ENCODE data around the gene MED14.

The MED14 gene

DNA sequence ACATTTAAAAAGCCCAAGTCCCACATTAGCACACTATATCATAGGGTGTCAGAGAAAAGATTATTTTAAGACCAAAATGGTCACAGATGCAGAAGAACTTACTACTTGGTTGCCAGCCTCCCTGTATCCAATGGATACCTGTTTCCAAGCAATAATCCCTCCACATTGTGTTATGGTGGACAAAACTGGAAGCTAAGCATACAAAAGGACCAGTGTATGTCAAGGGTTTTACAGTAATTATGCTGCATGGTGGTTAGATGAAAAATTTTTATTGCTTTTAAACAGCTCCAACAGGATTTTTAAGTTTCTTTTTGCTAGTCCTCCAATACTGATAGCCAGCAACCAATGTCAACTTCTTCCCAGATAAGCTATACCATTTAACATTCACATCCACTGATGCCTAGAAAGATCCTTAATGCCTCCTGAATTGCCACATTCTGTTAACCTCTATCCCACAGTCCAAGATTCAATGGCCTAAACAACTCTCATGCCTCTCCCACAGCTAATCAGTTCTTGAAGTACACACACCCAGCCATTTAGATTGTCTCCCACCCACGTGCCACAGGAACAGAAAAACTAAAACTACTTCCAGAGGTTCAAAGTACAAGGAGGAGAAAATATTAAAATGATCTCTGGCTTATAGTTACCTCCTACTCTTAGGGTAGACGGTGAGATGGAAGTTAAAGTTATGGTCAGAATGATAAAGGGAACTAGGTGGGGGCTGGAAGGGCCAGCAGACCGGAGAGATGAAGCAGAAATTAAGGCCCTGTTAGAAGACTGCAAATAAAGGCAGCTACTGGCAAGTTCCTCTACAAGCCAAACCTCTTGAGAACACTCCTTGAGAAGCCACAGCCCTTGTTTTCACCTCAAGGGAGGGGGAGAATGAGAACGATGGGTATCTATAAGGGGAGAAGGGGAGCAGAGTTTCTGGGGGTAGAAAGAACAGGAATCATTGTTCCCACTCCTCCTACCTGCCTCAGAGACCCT, 5.5 kb downstream of the MED14 start:
- DNase-seq, result no peak

DNA sequence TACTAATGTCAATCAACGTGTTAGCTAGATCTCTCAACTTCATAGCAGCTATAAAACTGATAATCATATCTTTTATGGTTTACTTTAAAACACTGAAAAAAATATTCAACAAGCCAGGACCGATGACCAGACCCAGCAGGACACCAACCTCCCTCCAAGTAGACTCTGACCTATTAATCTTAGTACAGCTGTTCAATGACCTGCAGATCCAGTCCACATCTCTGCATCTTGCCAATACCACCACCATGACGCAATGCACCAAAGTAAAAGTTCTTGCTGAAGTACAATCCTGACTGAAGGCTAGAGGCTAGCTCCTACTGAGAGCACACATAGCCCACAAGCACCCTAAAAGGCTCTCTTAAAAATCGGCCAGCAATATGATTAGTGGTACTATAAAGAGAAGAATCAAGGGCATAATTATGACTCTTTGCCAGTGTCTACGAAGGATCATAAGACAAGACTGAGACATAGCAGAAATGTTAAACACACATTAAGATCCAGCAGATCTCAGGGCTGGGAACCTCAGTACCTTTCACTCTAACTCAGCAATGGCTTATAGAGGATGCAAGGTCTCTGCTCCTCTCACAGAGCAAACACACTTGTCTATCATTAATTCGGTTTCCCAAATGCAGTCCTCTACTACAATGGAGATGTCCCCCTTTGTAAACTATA, 7.6 kb downstream of the MED14 start:
- no peak for DNase-seq

DNA sequence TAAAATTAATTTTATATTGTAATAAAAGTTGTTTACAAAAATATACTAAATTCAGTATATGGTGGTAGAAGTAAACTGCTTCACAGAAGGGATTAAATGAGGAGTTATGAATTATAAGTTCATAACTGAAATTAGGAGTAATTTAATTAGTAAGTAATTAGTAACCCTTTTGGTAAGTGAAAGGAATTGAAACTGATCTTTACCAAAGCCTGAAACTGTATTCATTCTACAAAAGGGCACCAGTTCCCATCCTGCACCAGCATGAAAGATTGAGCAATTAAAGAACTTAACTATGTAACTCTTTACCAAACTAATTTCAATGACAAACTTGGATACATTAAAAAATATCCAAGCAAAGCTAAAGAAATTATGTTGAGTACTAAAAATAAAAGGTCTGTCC, 8.2 kb downstream of the MED14 start:
- no peak for DNase-seq

DNA sequence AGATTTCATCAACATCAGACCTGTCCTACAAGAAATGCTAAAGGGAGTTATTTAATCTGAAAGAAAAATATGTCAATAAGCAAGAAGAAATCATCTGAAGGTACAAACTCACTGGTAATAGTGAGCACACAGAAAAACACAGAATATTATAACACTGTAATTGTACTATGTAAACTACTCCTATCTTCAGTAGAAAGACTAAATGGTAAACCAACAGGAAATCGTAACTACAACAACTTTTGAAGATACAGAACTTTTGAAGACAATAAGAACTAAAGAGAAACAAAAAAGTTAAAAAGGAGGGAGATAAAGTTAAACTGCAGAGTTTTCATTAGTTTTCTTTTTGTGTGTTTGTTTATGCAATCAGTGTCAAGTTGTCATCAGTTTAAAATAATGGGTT, 12.4 kb downstream of the MED14 start:
- DNase-seq, result no peak

DNA sequence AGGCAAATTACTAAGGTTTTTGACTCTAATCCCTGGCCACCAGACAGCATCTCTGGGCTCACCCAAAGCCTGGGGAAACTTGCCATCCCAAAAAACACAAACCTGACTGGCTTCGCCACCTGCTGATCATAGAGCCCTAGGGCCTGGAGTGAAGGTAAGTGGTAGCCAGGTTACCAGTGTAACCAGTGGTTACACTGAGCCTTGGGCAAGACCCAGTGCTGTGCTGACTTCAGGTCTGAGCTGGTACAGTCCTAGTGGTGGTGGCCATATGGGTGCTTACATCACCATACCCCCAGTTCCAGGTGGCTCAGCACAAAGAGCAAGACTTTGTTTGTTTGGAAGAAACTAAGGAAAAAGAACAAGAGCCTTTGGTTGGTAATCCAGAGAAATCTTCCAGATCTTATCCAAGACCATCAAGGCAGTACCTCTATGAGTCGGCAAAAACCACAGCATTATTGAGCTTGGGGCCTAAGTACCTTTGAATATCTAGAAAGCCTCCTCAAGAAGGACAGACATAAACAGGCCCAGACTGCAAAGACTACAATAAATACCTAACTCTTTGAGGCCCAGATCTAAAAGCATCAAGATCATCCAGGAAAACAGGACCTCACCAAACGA, 13.7 kb downstream of the MED14 start:
- no peak for DNase-seq

DNA sequence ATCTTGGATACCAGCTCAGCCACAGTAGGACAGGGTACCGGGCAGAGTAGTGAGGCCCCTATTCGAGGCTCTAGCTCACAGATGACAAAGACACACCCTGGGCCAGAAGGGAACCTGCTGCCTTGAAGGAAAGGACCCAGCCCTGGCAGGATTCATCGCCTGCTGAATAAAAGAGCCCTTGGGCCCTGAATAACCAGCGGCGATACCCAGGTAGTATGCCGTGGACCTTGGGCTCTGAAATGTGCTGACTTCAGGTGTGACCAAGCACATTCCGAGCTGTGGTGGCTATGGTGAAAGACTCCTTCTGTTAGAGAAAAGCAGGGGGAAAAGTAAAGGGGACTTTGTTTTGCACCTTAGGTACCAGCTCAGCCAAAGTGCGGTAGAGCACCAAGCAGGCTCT, 14.6 kb downstream of the MED14 start:
- no peak for DNase-seq

DNA sequence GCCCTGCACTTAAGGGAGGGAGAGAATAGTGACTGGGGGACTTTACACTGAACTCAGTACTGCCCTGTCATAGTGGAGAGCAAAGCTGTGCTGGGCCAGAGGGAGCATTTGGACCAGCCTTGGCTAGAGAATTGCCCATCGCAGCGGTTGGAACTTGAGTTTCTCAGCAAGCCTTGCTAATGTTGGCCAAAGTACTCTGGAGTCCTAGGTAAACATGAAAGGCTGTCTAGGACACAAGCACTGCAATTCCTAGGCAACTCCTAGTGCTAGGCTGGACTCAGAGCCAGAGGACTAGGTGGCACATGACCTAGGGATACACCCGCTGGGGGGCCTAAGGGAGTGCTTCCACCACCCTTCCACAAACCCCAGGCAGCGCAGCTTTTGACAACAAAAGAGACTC, 15.0 kb downstream of the MED14 start:
- no peak for DNase-seq

DNA sequence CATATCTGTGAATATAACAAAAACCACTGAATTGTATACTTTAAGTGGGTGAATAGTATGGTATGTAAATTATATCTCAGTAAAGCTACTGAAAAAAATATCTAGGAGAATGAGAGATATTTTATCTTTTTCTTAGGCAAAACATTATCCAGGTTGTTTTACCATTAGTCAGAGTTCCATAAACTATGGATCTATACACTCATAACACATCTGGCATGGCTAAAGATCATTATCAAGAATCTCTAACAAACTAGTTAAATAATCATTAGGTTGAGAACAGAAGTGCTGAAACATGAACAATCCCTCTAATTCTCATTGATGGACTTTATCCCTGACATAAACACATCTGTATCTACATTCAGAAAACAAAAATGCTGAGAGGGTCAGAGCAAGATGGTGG, 15.6 kb downstream of the MED14 start:
- DNase-seq, result no peak

DNA sequence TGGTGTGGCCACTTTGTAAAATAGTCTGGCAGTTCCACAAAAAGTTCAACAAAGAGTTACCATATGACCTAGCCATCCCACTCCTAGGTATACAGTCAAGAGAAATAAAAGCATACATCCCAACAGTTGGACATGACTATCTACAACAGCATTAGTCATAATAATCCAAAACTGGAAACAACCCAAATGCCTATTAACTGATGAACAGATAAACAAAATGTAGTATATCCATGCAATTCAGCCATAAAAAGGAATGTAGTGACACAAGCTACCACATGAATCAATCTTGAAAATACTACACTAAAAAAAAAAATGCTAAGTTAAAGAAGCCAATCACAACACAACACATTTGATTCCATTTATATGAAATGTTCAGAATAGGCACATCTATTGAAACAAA, 16.1 kb downstream of the MED14 start:
- no peak for DNase-seq

DNA sequence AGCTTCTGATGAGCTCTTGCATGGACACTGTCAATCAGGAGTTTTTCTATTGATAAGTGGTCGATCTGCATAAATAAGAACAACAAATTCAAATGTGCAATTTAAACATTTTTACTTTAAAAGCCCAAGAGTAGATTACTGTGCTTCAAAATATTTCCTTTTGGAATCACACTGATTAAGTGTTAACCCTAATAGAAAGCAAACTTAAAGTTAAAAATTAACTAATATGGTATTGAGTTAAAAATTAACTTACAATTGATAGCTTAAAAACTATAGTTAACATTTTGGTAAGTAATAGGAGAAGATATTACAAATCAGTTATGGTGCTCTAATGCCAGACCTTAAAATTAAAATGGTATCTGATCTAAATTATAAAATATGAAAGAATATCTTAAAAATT, 25.9 kb downstream of the MED14 start:
- DNase-seq, result no peak

DNA sequence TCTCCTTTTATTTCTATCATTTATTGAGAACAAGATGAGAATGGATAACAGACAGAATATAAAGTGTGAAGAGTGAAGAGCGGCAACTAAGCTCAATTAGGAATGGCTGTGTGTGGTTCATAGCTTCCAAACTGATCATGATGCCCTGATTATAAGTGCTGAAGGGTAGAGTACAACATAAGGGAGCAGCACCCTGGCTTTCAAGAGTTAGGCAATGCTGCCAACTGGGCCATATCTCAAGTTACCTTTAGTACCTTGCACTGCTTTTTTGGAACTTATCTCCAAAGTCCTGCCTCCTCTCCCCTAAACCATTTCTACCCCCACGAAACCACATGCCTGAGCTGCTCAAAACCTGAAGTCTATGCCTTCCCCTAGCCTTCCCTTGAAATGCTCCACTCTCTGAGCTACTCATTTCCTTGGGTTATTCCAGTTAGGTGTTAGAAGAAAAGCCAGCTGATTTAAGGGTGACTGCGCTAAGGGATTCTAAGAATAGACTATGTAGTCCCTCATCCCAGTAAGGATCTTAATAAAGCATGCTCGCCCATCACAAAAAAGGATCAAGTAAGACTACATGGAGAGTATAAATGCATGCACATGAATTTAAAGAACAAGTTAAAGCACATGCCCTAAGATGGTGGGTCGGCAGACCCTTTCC, 29.6 kb downstream of the MED14 start:
- DNase-seq, result no peak

DNA sequence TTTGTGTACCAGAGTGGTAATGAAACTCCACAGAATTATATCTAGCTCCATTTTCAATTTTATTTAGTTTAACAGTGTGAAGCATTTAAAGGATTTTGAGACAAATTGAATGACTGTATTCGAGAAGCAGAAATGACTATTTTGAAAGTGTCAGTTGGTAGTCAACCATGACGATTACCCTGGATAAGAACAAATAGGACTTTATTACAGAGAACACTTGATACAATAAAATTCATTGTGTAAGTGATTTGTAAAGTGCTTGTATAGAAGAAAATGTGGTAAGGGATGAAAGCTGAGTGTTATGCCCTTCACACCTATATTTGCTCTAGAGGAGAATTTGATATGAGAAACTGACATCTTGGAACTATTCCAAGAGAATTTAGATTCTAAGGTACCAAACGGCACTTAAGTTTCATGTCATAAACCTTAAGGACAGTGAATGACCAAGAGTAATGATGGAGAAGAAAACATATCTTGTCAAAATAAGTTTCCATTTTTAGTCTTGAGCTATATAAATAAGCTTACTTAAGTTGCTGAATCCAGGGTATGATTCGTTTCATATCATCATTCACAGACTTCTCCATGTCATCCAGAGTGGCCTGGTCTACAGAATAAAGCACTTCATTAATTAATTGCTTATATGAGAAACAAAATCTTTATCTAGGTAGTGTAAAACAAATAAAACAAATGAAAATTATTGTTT, 34.6 kb downstream of the MED14 start:
- DNase-seq, result no peak

DNA sequence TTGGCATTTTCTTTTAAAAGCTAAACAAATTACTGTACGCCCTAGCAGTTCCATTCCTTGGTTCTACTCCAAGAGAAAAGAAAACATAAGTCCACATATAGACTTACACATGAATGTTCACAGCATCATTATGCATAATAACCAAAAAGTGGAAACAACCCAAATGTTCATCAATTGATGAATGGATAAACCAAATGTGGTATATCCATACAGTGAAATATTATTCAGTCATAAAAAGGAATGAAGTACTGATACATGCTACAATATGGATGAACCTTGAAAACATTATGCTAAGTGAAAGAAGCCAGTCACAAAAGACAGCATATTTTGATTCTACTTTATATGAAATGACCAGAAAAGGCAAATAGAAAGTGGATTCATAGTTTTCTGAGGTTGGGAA, 36.5 kb downstream of the MED14 start:
- no peak for DNase-seq

DNA sequence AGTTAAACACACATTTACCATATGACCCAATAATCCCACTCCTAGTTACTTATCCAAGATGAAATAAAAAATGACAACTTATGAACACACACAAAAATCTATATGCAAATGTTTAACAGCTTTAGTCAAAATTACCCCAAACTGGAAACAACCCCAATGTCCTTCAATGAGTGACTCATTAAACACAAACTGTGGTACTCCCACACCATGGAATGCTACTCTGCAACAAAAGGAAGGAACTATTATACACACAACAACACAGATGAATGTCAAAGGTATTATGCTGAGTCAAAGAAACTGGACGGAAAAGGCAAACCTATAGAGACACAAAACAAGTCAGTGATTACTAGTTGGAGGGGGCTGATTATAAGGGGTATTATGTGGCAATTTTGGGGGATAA, 40.5 kb downstream of the MED14 start:
- DNase-seq, result no peak

DNA sequence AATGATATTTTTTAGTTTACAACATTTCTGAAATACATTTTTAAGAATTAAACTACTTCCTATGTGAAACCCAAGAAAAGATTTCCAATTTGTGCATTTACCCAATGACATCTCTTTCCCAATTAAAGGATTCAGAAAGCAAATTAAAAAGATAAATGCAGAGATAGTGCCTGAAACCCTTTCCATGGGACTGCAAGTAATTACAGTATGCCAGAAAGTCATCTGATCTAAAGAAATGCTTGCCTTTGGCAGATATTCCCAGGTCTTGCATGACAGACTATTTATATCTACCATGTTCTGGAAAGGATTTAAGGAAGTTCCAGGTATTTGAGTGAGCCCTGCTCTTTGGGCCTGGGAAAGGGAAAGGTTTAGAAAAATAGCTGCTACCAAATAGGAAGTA, 46.4 kb downstream of the MED14 start:
- no peak for DNase-seq

DNA sequence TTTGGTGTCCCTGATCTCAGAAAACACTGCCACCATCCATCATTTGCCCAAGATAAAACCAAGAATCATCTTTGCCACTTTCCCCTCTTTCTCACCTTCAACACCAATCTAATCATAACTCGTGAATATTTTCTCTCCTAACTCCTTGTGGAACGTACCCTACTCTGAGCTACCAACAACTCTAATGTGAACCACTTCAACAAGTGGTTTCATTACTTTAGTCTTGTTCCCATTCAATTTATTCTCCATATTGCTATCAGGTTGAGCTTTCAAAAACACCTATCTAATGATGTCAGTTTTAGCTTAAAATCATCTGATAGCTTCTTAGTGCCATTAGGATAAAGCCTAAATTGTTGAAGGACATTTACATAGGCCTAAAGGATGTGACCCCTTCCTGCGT, 48.2 kb downstream of the MED14 start:
- no peak for DNase-seq

DNA sequence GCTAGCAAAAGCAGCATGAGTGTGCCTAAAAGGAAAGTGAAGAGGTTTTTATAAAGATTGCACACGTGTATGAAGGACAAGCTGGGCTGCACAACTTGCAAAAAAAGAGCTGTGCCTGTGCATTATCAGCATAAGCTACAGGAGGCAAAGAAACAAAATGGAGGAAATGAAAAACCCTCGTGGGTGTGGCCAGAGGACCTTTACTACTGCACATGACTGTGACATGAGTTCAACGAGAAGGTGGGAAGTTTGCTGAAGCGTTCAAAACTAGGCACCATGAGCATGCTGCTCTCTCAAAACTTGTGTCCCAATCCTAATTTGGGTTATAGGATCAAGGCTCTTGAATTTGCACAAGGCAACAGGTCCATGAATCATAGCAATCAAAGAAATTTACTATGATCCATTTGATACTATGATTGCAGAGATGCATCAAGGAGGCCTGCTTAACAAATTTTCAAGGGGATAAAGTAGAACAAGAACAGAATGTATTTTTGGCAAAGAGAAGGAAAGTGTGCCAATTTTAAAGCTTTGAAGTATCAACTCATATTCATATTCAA, 49.9 kb downstream of the MED14 start:
- DNase-seq, result no peak

DNA sequence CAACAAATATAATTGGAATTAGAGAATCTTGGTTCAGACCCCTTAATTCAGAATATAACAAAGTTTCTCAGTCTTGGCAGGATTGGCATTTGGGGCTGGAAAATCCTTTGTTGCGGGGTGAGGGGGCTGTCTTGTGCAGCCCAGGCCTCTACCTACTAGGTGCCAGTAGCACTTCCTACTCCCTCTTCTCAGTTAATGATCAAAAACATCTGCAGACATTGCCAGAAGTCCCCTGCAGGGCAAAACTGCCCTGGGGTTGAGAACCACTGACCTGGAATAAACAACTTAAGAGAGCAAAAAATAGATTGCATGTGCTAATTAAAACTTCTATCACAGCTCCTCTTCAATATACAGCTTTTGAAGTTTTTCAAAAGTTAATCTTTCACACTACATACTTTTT, 51.2 kb downstream of the MED14 start:
- DNase-seq, result no peak

DNA sequence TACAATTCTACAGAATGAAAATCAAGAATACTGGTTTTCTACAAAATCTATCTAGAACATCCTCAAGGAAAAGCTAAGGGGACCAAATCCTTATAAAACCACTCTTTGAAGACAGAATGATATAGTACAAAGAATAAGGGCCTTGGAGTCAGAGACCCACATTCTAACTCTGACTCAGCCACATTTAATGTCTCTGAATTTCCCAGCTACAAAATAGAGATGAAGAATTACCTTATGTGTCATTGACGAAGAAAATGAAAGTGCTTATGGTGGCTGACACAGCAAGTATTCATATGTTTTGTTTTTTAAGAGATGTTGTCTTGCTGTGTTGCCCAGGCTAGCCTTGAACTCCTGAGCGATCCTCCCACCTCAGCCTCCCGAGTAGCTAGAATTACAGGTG, 52.1 kb downstream of the MED14 start:
- DNase-seq, result no peak

DNA sequence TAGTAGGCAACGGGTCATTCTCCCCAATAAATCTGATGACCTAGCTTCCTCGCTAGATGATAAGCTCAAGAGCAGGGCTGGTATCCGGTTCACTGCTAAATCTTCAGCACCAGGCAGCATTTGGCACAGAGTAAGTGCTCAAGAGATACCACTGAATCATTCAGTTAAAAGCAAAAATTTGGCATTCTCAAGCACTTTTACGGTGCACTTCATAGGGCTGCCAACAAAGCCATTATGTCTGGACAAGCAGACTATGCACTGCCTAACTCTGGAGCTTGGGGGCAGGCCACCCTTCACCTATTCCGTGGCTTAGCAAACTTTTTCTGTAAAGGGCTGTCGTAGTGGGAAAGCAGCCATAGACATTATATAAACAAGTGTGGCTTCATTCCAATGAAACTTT, 64.2 kb downstream of the MED14 start:
- no peak for DNase-seq

DNA sequence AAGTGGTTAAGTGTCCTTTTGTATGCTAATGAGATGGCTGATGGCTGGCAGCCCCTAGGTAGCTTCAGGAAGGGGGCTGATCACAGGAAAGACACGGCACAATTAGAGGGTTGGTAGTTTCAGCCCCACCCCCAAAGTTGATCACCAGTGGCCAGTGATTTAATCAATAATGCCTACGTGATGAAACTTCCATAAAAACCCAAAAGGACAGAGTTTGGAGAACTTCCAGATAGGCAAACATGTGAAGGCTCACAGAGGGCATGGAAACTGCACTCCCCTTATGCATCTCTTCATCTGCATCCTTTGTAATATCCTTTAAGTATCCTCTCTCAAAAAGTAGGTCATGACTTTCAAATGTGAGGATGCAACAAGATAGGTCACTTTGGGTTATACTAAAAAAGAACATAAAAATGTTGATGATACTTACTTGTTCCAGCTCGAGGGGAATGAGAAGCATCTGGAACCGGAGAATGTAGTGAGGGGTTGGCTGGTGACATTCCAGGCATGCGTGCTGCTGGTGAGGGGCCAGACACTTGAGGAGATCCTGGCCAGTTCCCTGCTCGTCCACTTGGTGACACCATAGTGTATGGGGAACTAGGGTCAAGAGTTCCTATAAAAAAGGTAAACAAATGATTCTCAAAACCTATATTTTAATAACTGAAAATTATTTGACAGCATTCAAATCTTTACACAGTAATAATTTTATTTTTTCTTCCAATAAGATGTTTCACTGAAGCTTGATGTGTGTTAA, 71.3 kb downstream of the MED14 start:
- no peak for DNase-seq

Data from GF-D8 (cell line).